ENCODE data around the gene POLN.

POLN gene

GRCh38 chr4:2262145-2262943, 20.4 kb upstream of the POLN start:
- peak; percentile 99 for DNase-seq (ENCODE audit: low spot score)

DNA sequence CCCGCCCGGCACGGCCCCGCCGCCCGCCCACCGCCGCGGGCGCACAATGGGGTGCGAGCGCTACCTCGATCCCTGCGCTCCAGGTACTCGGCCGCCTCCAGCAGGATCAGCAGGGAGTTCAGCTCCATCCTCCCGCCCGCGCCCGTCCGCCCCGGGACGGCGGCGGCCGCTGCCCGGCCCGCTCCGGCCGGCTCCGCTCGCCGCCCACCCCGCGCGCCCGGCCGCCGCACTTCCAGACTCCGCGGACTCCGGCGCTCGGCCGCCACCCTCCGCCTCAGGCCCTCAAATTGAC, 19.9 kb upstream of the POLN start, which contains the start of gene MXD4:
Gene MXD4 (minus strand): TSS at position 257 of the 292 bp plus-strand sequence. CDS start 129 bp downstream, at position 128.
- no peak for DNase-seq (ENCODE audit: low spot score)

GRCh38 chr4:2261110-2261852, 19.4 kb upstream of the POLN start:
- DNase-seq (ENCODE audit: low spot score) = peak; percentile 74

GRCh38 chr4:2260344-2261109, 18.6 kb upstream of the POLN start:
- DNase-seq (ENCODE audit: low spot score) = no peak

GRCh38 chr4:2259541-2260343, 17.8 kb upstream of the POLN start:
- DNase-seq (ENCODE audit: low spot score) = no peak

DNA sequence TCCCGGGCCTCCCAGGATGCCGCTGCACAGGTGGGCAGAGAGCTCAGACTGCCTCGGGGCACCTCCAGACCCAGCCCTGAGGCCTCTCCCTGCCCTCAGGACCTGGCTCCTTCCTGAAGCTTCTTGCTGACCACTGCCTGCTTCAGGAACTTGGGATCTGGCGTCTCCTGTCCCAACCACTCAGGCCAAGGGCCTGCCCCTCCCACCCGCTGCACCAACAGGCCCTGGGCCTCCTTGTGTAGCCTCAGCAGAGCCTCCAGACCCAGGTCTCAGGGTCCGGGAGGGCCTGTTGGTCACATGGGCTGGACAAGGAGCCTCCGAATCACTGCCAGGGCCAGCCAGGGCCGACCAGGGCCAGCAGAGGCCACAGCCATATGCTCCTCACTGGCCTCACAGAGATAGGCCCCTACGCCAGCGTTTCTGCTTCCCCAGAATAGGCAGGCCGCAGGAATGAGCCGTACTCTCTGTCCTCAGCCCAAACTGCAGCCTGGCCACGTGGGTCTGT, 17.2 kb upstream of the POLN start:
- no peak for DNase-seq (ENCODE audit: low spot score)

DNA sequence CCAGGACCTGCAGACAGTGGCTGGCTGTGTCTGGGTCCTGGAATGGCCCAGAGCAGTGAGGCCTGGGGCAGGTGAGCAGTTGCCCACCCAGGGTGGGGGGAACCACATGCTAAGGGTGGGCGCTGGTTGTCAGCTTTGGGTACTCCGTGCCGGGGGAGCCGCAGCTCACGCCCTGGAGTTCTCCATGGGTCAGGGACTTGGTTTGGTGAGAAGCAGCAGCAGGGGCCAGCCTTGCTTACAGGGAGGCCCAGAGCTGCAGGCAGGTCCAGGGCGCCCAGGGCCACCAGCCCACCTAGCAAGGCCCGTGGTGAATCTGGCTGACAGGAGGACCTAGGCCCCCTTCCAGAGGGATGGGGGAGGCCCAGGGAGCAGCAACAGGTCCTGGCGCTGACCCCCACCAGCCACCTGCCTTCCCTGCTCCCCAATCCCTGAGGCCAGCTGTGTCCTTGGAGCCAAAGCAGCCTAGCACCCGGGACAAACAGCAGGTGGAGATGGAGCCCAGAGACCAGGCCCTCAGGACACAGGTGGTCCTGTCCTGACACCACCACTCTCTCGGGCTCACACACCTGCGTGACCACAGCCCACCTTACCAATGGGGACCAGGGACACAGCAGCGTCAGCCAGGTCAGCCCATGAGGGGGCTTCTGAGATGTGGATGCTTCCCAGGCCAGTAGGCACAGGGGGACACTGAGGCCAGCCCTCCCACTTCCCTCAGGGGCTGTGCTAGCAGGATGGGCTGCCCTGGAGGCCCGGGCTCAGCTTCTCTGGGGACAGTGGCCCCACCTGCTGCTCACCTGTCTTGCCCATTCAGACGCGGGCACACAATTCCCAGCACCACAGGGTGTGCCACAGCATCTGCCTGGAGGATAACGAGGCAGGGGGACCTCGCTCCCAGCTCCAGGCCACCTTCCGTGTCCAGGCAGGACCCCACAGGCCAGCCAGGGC, 16.4 kb upstream of the POLN start:
- no peak for DNase-seq (ENCODE audit: low spot score)

- no peak for DNase-seq (ENCODE audit: low spot score)
These were observed 15.6 kb upstream of the POLN start for GRCh38 chr4:2257361-2258081.

DNA sequence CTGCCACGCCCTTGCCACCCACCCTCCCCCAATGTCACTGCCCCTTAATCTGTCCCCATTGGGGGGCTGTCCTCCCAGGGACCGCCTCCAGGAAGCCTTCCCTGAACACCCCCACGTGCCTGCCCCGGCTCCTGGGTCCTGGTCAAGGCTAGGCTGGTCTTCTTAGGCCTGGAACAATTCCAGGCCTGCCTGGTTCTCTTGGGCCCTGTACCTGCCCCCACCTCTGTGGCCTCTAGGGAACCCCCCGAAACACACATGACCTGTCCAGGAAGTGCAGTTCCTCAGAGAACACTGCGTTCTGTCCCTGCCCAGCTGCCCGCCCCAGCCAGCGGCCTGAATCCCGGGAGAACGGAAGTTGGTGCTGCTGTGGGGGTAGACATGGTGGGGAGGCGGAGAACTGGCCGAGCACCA, 14.9 kb upstream of the POLN start:
- DNase-seq (ENCODE audit: low spot score) = no peak

DNA sequence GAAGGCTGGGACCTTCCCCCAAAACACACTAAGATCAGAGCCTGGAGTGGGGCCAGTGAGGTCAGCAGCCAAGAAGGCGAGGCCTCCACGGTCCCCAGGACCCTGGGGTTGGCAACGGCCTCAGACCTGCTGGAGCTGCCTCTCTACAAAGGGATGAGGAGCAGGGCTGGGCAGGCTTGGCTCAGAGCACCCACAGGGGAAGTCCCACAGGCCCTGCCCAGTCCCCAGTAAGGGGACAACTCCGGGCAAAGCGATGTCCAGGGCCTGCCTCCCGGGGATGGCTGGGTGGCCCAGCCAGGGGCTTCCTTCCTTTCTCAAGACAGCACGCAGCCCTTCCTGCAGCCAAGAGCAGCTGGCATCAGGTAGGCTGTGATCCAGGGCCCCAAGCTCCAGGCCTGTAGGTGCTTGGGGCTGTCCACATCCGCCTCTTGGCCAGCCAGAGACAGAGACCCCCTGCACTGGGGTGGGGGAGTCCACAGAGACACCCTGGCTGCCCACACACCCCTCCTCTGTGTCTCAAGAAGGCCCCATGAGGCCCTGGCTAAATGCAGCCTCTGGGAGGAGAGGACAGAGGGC, 14.3 kb upstream of the POLN start:
- no peak for DNase-seq (ENCODE audit: low spot score)

- no peak for DNase-seq (ENCODE audit: low spot score)
These were observed 13.7 kb upstream of the POLN start for GRCh38 chr4:2255501-2256155.

DNA sequence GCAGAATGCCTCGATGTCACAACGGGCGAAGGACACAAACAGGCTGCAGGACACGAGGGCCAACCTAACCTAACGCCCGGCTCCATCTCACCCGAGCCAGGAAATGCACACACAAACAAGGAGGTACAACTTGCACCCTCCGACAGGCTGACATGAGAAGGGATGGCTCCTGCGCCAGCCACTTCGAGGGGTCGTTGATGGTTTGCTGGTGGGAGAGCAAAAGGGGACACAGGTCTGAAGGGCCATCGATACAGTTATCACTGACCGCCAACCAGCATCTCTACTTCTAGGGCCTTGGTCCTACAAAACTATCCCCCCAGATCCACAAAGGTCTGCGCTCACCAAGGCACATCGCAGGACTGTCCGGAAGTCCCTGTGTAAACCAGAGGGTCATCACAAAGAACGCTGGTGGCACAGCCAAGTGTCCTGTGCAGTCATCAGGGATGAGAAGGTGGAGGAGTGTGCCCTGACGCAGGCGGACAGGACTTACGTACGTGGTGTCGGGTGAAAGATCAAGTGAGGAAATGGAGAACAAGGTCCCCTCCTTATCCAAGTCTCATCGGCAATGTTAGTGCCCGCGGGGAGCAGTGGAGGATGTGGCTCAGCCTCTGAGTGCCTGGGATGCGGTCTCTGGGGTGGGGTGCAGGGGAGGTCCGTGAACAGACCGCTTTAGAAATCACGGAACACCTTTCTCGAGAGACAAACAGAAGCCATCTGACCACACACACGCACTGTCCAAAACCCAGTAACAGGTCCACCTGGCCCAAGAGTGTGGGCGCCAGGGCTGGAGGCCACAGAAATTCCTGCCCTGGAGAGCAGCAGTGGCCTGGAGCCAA, 13.0 kb upstream of the POLN start:
- DNase-seq (ENCODE audit: low spot score) = no peak

DNA sequence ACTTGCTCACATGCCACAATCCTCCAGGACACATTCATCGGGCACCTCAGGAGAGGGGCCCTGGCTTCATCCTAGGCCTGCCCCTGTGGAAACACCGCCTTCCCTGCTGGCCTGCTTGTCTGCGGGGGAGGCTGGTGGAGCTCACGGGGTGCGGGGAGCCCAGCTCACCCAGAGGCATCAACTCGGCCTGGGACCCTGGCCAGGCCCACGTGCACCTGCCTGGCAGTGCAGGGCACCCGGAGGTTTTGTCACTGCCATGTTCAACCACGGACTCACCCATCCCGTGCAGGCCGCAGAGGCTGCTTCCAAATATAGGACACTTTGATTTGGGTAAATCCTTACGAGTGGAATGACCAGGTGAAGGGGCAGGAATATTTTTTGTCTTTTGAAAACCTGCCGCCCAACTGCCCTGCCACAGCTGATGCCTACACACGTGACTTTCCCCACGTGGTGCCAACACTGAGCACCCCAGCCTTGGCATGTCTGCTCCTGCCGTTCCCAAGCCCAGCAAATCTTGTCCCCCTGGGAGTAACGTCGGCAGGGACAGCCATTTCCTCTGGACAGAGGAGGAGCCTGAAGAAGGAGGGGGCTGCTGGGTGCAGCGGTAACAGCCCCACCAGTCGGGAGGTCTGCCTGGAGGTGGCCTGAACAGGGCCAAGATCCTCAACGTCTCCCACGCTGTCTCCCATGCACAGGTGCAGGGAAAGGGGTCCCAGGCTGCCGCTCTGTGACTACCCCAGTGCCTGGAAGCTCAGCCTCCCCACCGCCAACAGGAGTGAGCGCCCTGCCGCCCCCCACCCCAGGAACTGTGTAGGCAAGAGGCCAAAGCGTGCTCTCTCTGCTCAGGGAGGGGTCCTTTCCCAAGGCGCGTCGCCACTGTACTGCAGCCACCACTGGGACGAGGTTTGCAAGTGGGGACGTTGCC, 11.5 kb upstream of the POLN start:
- no peak for DNase-seq (ENCODE audit: low spot score)

- DNase-seq (ENCODE audit: low spot score) = no peak
These were observed 10.7 kb upstream of the POLN start for GRCh38 chr4:2252530-2253091.

- no peak for DNase-seq (ENCODE audit: low spot score)
These were observed 10.0 kb upstream of the POLN start for GRCh38 chr4:2251795-2252529.

All from hematopoietic multipotent progenitor cell treated with erythropoietin and hydrocortisone succinate and interleukin-3 and kit ligand, for 15 days (in vitro differentiated cells).